GM12878 (cell line): Measurements from ENCODE around the gene SLC15A3. TPM values are rescaled to one million over a fixed set of nuclear protein-coding genes. Genes with fewer than 3 reads are reported as not detected.

Source experiments
- BACH1 ChIP-seq: fragments of 450-650 bp; IDR thresholded peaks from 2 replicates; pipeline ENCODE4 v1.6.1; 2017; ENCODE audit warnings: mild to moderate bottlenecking, borderline replicate concordance
- CBFB ChIP-seq: IDR thresholded peaks from 2 replicates; pipeline ENCODE4 v1.6.1; 2016; ENCODE audit warnings: antibody characterized with exemption, low read depth
- CBX5 ChIP-seq: sonication (generic); IDR thresholded peaks from 2 replicates; pipeline ENCODE4 v1.6.1; 2016; ENCODE audit warnings: low read depth, moderate library complexity, mild to moderate bottlenecking, inconsistent platforms
- E2F8 ChIP-seq: fragments of 450-650 bp; IDR thresholded peaks from 2 replicates; pipeline ENCODE4 v1.6.1; 2018; ENCODE audit warnings: mild to moderate bottlenecking, low read depth, moderate library complexity; ENCODE audit not compliant: partially characterized antibody
- ESRRA ChIP-seq: IDR thresholded peaks from 2 replicates; pipeline ENCODE4 v1.6.1; 2012; ENCODE audit warnings: mild to moderate bottlenecking, low read length, improper control_type of control experiment
- FOS ChIP-seq: IDR thresholded peaks from 3 replicates; pipeline ENCODE4 v1.6.1; 2011; ENCODE audit warnings: borderline replicate concordance; ENCODE audit not compliant: insufficient read length; ENCODE audit errors: extremely low read depth
- FOXM1 ChIP-seq: IDR thresholded peaks from 2 replicates; pipeline ENCODE4 v1.6.1; 2012; ENCODE audit warnings: low read depth, mild to moderate bottlenecking, inconsistent platforms, low read length, moderate library complexity
- HDAC2 ChIP-seq: fragments of 200-600 bp; sonication (generic); IDR thresholded peaks from 2 replicates; pipeline ENCODE4 v1.6.1; 2017
- MXI1 ChIP-seq: fragments of 150-350 bp; IDR thresholded peaks from 2 replicates; pipeline ENCODE4 v1.6.1; 2011; ENCODE audit warnings: low read depth, mild to moderate bottlenecking, inconsistent platforms, low read length, improper control_type of control experiment
- NFIC ChIP-seq: IDR thresholded peaks from 2 replicates; pipeline ENCODE4 v1.6.1; 2012; ENCODE audit warnings: low read depth, mild to moderate bottlenecking, inconsistent platforms, low read length, moderate library complexity
- NR2C2 ChIP-seq: IDR thresholded peaks from 2 replicates; pipeline ENCODE4 v1.6.1; 2011; ENCODE audit warnings: borderline replicate concordance, low read depth; ENCODE audit not compliant: control insufficient read depth, insufficient read length
- POLR2AphosphoS2 ChIP-seq: IDR thresholded peaks from 2 replicates; pipeline ENCODE4 v1.6.1; 2011; ENCODE audit warnings: low read depth, mild to moderate bottlenecking, low read length, improper control_type of control experiment, moderate library complexity
- RAD51 ChIP-seq: fragments of 450-650 bp; IDR thresholded peaks from 2 replicates; pipeline ENCODE4 v1.6.1; 2016; ENCODE audit warnings: moderate library complexity, mild to moderate bottlenecking, inconsistent platforms
- RUNX3 ChIP-seq: IDR thresholded peaks from 2 replicates; pipeline ENCODE4 v1.6.1; 2012; ENCODE audit warnings: low read length, inconsistent platforms
- SPI1 ChIP-seq: IDR thresholded peaks from 2 replicates; pipeline ENCODE4 v1.6.1; 2011; ENCODE audit warnings: low read depth, mild to moderate bottlenecking, low read length, moderate library complexity, borderline replicate concordance; ENCODE audit not compliant: insufficient read depth
- STAT1 ChIP-seq: fragments of 450-650 bp; conservative IDR thresholded peaks from 2 replicates; pipeline ENCODE4 v1.6.1; 2014; ENCODE audit warnings: antibody characterized with exemption, mild to moderate bottlenecking
- STAT3 ChIP-seq: IDR thresholded peaks from 2 replicates; pipeline ENCODE4 v1.6.1; 2011; ENCODE audit warnings: low read depth, low read length, improper control_type of control experiment
- SUPT20H ChIP-seq: IDR thresholded peaks from 2 replicates; pipeline ENCODE4 v1.6.1; 2011; ENCODE audit warnings: low read depth, mild to moderate bottlenecking, low read length, moderate library complexity, borderline replicate concordance; ENCODE audit not compliant: control insufficient read depth
- SUZ12 ChIP-seq: fragments of 200-600 bp; sonication (generic); IDR thresholded peaks from one replicate; pipeline ENCODE4 v1.6.1; 2018; ENCODE audit warnings: antibody characterized with exemption, mild to moderate bottlenecking; ENCODE audit not compliant: unreplicated experiment
- ZBTB40 ChIP-seq: fragments of 450-650 bp; IDR thresholded peaks from 2 replicates; pipeline ENCODE4 v1.6.1; 2016; ENCODE audit warnings: mild to moderate bottlenecking, moderate library complexity, borderline replicate concordance
- ZZZ3 ChIP-seq: IDR thresholded peaks from 2 replicates; pipeline ENCODE4 v1.6.1; 2011; ENCODE audit warnings: low read depth; ENCODE audit not compliant: control insufficient read depth, insufficient read length
- polyA plus RNA-seq, 11 experiments: library from polyadenylated mRNA; depleted of rRNA in 4 of 11; unstranded in 6 of 11; stranded (reverse) in 5 of 11; fragments of >200 nt; fragmentation: Nextera tagmentation in 4 of 11; fragmentation: Illumina TruSeq in 1 of 11; extraction: Ambion mirVana in 4 of 11; extraction: Trizol in 1 of 11; gene quantifications; 1 replicate in 1 of 11; 2 replicates in 10 of 11; pipeline versions ENCODE4 v1.2.1 to v1.2.3, GENCODE V29; 2011 to 2016; ENCODE audit warnings: inconsistent platforms in 2 of 11, missing spikeins in 2 of 11, low read depth in 1 of 11
- total RNA-seq, 4 experiments: library from RNA; depleted of rRNA in 3 of 4; stranded (reverse); fragments of >200 nt in 3 of 4; fragmentation: Illumina TruSeq in 1 of 4; extraction: Trizol in 1 of 4; gene quantifications; 2 replicates each; pipeline versions ENCODE4 v1.2.1 to v1.2.3, GENCODE V29; 2013 to 2021
- TF ChIP-seq, protein P1 (sequence below): fragments of 450-650 bp; IDR thresholded peaks from 2 replicates; pipeline ENCODE4 v1.6.1; 2017; ENCODE audit warnings: mild to moderate bottlenecking

Gene SLC15A3
- total and polyA plus RNA-seq, 10 of the 15 experiments (the other 5 are each of a cell fraction or from before 2014, with no cell fraction given), result 17.7 to 102 (median 55.8) TPM

GRCh38 chr11:60915248-60915914 is 36.6 kb downstream of the SLC15A3 start (continued):
- TF ChIP-seq ZBTB40 (no peak), MXI1 (peak; percentile 68), CBFB (peak; percentile 68; the same call in 1 of the 2 replicates), E2F8 (no peak), NFIC (no peak), SUZ12 (no peak), CBX5 (no peak), ESRRA (no peak), RUNX3 (no peak), ZZZ3 (no peak), SUPT20H (no peak), HDAC2 (no peak), FOS (no peak), RAD51 (no peak), FOXM1 (no peak), POLR2AphosphoS2 (no peak), BACH1 (no peak), STAT1 (no peak), STAT3 (no peak), NR2C2 (no peak), SPI1 (0 out of 2 replicates have a peak, but pooled peaks have one; percentile 12)
- TF ChIP-seq, protein P1, sequence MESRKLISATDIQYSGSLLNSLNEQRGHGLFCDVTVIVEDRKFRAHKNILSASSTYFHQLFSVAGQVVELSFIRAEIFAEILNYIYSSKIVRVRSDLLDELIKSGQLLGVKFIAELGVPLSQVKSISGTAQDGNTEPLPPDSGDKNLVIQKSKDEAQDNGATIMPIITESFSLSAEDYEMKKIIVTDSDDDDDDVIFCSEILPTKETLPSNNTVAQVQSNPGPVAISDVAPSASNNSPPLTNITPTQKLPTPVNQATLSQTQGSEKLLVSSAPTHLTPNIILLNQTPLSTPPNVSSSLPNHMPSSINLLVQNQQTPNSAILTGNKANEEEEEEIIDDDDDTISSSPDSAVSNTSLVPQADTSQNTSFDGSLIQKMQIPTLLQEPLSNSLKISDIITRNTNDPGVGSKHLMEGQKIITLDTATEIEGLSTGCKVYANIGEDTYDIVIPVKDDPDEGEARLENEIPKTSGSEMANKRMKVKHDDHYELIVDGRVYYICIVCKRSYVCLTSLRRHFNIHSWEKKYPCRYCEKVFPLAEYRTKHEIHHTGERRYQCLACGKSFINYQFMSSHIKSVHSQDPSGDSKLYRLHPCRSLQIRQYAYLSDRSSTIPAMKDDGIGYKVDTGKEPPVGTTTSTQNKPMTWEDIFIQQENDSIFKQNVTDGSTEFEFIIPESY, result no peak
